NT2/D1 (cell line): ENCODE results near the gene BDP1.
"Not testable (repeated sequence)": the region's sequence is repeated elsewhere in the genome, so short reads cannot be mapped to it uniquely, and the experiment has no call there.

ENCODE experiments used
- DNase-seq: peaks from one replicate; pipeline ENCODE4 v3.0.0-alpha.2; 2011; ENCODE audit warnings: low read depth, low spot score
- H3K27me3 ChIP-seq: 2 replicates; pipeline ENCODE4 v1.6.0; 2011; ENCODE audit warnings: mild to moderate bottlenecking; ENCODE audit not compliant: insufficient read length, insufficient read depth
- H3K36me3 ChIP-seq: 2 replicates; pipeline ENCODE4 v1.6.1; 2011; ENCODE audit warnings: mild to moderate bottlenecking, low read length, mixed read lengths; ENCODE audit not compliant: insufficient read depth, insufficient read length
- H3K4me1 ChIP-seq: 2 replicates; pipeline ENCODE4 v1.5.1; 2011; ENCODE audit not compliant: insufficient read depth, insufficient read length
- H3K4me3 ChIP-seq: 2 replicates; pipeline ENCODE4 v1.5.1; 2011; ENCODE audit warnings: low read depth; ENCODE audit not compliant: insufficient read length
- H3K9ac ChIP-seq: 2 replicates; pipeline ENCODE4 v1.6.0; 2011; ENCODE audit warnings: low read depth; ENCODE audit not compliant: insufficient read length
- H3K9me3 ChIP-seq: 2 replicates; pipeline ENCODE4 v1.5.1; 2011; ENCODE audit warnings: mild to moderate bottlenecking, low read length; ENCODE audit not compliant: insufficient read depth
- SUZ12 ChIP-seq: IDR thresholded peaks from 2 replicates; pipeline ENCODE4 v1.6.1; 2011; ENCODE audit not compliant: insufficient read length, insufficient read depth; ENCODE audit errors: extremely low read depth
- YY1 ChIP-seq: IDR thresholded peaks from 2 replicates; pipeline ENCODE4 v1.6.1; 2011; ENCODE audit not compliant: insufficient read length, insufficient read depth
- ZNF274 ChIP-seq: IDR thresholded peaks from 2 replicates; pipeline ENCODE4 v1.6.1; 2011; ENCODE audit warnings: mild to moderate bottlenecking, low read depth, low read length

BDP1 gene

GRCh38 chr5:71569748-71570509, 114.5 kb downstream of the BDP1 start:
- no peak for DNase-seq
- Histone ChIP-seq H3K27me3 (no peaks in the 10 kb centered on the region), H3K4me1 (no peaks in the 10 kb centered on the region), H3K9ac (no peak overlapping the region), H3K36me3 (peaks cover 21% of the 10 kb centered on the region), H3K4me3 (no peak overlapping the region), H3K9me3 (no peaks in the 10 kb centered on the region)
- no peak for TF ChIP-seq ZNF274
- TF ChIP-seq YY1 = no peak
- no peak for TF ChIP-seq SUZ12

- not testable (repeated sequence) for H3K27me3 ChIP-seq, H3K4me3 ChIP-seq, DNase-seq, H3K9ac ChIP-seq, H3K9me3 ChIP-seq, H3K4me1 ChIP-seq
- H3K36me3 ChIP-seq = peaks cover 12% of the 10 kb centered on the region
Measured at GRCh38 chr5:71571811-71572210, 116.4 kb downstream of the BDP1 start.

- TF ChIP-seq SUZ12 (no peak), YY1 (no peak)
- H3K9ac ChIP-seq = no peak overlapping the region
Measured at GRCh38 chr5:71573591-71573990, 118.1 kb downstream of the BDP1 start.

GRCh38 chr5:71575588-71575987, 120.1 kb downstream of the BDP1 start:
- not testable (repeated sequence) for H3K9ac ChIP-seq, H3K27me3 ChIP-seq, H3K9me3 ChIP-seq, H3K36me3 ChIP-seq, H3K4me3 ChIP-seq, H3K4me1 ChIP-seq, DNase-seq

More at GRCh38 chr5:71573591-71573990, 118.1 kb downstream of the BDP1 start:
- Histone ChIP-seq H3K4me1 (no peaks in the 10 kb centered on the region), H3K9me3 (0 out of 2 replicates have a peak, but pooled peaks cover 3% of the 10 kb centered on the region), H3K36me3 (no peaks in the 10 kb centered on the region), H3K4me3 (no peak overlapping the region), H3K27me3 (no peaks in the 10 kb centered on the region)
- DNase-seq = no peak

- no peaks in the 10 kb centered on the region for H3K4me1 ChIP-seq
- 0 out of 2 replicates have a peak, but pooled peaks cover 3% of the 10 kb centered on the region for H3K9me3 ChIP-seq
- H3K9ac ChIP-seq = no peak overlapping the region
- no peak overlapping the region for H3K4me3 ChIP-seq
- no peaks in the 10 kb centered on the region for H3K27me3 ChIP-seq
- TF ChIP-seq ZNF274 = no peak
- TF ChIP-seq YY1 = no peak
- TF ChIP-seq SUZ12 = no peak
- DNase-seq = no peak
- H3K36me3 ChIP-seq = no peaks in the 10 kb centered on the region
Measured at GRCh38 chr5:71576241-71576640, 120.8 kb downstream of the BDP1 start.

GRCh38 chr5:71577839-71578238, 122.4 kb downstream of the BDP1 start:
- DNase-seq, H3K4me1 ChIP-seq, H3K9ac ChIP-seq, H3K36me3 ChIP-seq, H3K27me3 ChIP-seq, H3K4me3 ChIP-seq, H3K9me3 ChIP-seq: not testable (repeated sequence)

- no peak overlapping the region for H3K9ac ChIP-seq
- no peaks in the 10 kb centered on the region for H3K9me3 ChIP-seq
- TF ChIP-seq ZNF274 (no peak), SUZ12 (no peak), YY1 (no peak)
- no peaks in the 10 kb centered on the region for H3K27me3 ChIP-seq
- H3K4me3 ChIP-seq = no peak overlapping the region
- H3K36me3 ChIP-seq = no peaks in the 10 kb centered on the region
- no peak for DNase-seq
- H3K4me1 ChIP-seq = no peaks in the 10 kb centered on the region
Measured at GRCh38 chr5:71582945-71583584, 127.6 kb downstream of the BDP1 start.
